Measurements from ENCODE around the gene FES.
"Not testable (repeated sequence)": the region's sequence is repeated elsewhere in the genome, so short reads cannot be mapped to it uniquely, and the experiment has no call there.

The FES gene

DNA sequence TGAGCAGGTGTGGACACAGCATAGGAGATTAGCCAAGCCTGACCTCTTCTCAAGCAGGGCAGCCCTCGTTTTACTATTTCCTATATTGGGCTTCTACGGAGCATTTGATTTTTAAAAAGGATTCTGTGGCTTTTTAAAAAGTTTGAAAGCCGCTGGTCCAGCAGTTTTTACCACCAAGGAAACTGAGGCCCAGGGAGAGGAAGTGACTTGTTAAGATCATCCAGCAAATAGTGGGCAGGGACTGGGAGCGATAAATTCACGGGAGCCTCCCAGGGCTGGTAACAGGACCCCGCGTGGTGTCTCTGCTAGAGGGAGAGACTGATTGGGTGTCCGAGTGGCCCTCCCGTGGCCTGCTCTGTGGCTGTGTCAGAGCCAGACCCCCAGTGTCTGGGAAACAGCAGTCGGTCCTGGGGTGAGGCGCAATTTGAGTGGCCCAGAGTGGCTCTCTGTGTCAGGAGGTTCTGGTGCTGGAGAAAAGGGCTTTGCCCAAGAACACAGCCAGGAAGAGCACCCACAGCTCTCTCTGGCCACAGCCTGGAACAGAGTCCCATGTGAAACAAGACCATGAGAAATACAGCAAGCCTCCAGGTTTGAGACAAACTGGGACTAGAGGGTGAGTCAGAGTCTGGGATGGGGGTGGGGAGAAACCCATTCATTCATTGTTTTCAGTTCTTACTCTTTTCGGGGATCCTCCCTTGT, 11.7 kb upstream of the FES start:
- Histone ChIP-seq H3K4me3 (ENCODE audit: low read length) (peak overlapping the region; percentile 89), H3K9ac (ENCODE audit: low read length) (peak overlapping the region; percentile 94), H3K36me3 (ENCODE audit: control insufficient read depth, insufficient read depth, low read length) (peaks cover 13% of the 10 kb centered on the region), H3K27me3 (ENCODE audit: control insufficient read depth, insufficient read depth, low read length) (no peaks in the 10 kb centered on the region), H3K4me1 (ENCODE audit: control insufficient read depth, insufficient read depth, low read length) (peaks cover 49% of the 10 kb centered on the region), H3K9me3 (ENCODE audit: control insufficient read depth, low read length) (no peaks in the 10 kb centered on the region)

DNA sequence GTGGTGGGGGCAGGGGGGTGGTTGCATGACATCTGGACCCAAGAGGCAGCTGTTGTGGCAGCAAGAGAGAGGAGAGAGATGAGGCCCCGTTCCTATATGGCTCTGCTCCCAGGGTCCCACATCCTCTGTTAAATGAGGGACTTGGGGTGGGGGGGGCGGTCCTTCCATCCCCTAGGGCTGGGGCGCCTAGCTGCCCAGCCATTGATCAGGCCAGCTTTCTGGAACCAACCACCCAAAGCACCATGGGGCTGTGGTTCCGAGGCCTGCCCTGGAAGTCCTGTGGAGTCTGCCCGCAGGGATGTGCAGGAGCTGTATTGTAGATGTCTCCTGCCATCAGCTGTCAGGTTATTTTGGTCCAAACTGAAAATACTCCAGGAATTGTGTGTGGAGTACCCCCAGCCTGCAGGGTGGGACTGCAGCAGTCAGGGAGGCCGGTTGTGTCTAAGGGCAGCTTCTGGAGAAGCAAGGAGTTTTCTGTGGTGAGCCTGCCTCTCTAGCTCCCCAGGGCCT, 10.8 kb upstream of the FES start:
- peak overlapping the region; percentile 11 for H3K9ac ChIP-seq (ENCODE audit: low read length)
- peaks cover 44% of the 10 kb centered on the region for H3K4me1 ChIP-seq (ENCODE audit: control insufficient read depth, insufficient read depth, low read length)

DNA sequence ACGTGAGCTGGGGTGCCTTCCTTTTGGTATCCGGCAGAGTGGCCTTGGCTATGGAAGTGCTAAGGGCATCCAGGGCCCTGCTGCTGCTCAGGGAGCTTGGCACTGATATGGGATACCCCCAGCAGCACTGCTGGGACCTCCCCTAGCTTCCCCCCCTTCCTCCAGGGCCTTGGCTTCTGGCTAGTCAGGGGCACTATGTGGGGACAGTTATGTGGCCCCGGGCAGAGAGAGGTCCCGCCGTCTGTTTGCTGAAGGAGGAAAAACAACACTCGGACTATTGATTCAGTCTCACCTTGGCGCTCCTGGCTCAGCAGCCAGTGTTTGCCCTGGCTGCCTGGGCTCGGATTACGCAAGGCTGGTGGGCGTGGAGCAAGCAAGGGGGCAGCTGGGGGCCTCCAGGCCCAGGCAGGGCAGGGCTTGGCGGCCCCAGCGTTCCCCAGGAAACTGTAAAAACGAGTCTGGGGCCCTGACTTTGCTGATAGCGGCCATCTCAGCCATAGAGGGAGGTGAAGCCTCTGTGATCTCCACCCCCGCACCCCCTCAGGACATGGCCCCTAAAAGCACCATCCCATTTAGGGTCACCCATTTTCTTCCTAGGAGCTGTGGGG, 10.2 kb upstream of the FES start:
- H3K4me3 ChIP-seq (ENCODE audit: low read length), result no peak overlapping the region
- H3K9me3 ChIP-seq (ENCODE audit: control insufficient read depth, low read length), result no peaks in the 10 kb centered on the region
- H3K27me3 ChIP-seq (ENCODE audit: control insufficient read depth, insufficient read depth, low read length), result no peaks in the 10 kb centered on the region
- peaks cover 39% of the 10 kb centered on the region for H3K4me1 ChIP-seq (ENCODE audit: control insufficient read depth, insufficient read depth, low read length)
- peaks cover 19% of the 10 kb centered on the region for H3K36me3 ChIP-seq (ENCODE audit: control insufficient read depth, insufficient read depth, low read length)
- H3K9ac ChIP-seq (ENCODE audit: low read length), result peak overlapping the region; percentile 11

More for the DNA sequence above, 10.8 kb upstream of the FES start:
- Histone ChIP-seq H3K4me3 (ENCODE audit: low read length) (no peak overlapping the region), H3K27me3 (ENCODE audit: control insufficient read depth, insufficient read depth, low read length) (no peaks in the 10 kb centered on the region), H3K36me3 (ENCODE audit: control insufficient read depth, insufficient read depth, low read length) (peaks cover 14% of the 10 kb centered on the region), H3K9me3 (ENCODE audit: control insufficient read depth, low read length) (no peaks in the 10 kb centered on the region)

DNA sequence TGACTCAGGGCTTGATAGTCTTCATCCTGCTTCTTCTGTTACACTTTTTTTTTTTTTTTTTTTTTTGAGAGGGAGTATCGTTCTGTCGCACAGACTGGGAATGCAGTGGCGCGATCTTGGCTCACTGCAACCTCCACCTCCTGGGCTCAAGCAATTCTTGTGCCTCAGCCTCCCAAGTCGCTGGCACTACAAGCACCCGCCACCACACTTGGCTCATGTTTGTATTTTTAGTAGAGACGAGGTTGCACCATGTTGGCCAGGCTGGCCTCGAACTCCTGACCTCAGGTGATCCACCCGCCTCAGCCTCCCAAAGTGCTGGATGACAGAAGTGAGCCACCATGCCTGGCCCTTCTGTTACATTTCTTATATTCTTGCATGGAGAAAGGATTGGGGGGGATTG, 9.3 kb upstream of the FES start:
- Histone ChIP-seq H3K36me3 (ENCODE audit: control insufficient read depth, insufficient read depth, low read length) (peaks cover 26% of the 10 kb centered on the region), H3K4me1 (ENCODE audit: control insufficient read depth, insufficient read depth, low read length) (peaks cover 30% of the 10 kb centered on the region)
- not testable (repeated sequence) for H3K27me3 ChIP-seq (ENCODE audit: control insufficient read depth, insufficient read depth, low read length); H3K9ac ChIP-seq (ENCODE audit: low read length); H3K4me3 ChIP-seq (ENCODE audit: low read length); H3K9me3 ChIP-seq (ENCODE audit: control insufficient read depth, low read length)

DNA sequence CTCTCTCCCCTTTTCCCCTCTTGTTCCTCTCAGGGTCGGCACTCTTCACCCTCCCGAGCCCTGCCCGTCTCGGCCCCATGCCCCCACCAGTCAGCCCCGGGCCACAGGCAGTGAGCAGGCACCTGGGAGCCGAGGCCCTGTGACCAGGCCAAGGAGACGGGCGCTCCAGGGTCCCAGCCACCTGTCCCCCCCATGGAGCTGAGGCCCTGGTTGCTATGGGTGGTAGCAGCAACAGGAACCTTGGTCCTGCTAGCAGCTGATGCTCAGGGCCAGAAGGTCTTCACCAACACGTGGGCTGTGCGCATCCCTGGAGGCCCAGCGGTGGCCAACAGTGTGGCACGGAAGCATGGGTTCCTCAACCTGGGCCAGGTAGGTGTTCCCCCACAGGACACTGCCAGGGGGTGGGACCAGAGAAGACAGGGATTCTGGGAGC, 8.7 kb upstream of the FES start:
- H3K4me1 ChIP-seq (ENCODE audit: control insufficient read depth, insufficient read depth, low read length), result peaks cover 24% of the 10 kb centered on the region
- no peaks in the 10 kb centered on the region for H3K27me3 ChIP-seq (ENCODE audit: control insufficient read depth, insufficient read depth, low read length)
- H3K9ac ChIP-seq (ENCODE audit: low read length), result no peak overlapping the region
- H3K36me3 ChIP-seq (ENCODE audit: control insufficient read depth, insufficient read depth, low read length), result peaks cover 26% of the 10 kb centered on the region
- H3K4me3 ChIP-seq (ENCODE audit: low read length), result no peak overlapping the region
- H3K9me3 ChIP-seq (ENCODE audit: control insufficient read depth, low read length), result no peaks in the 10 kb centered on the region

DNA sequence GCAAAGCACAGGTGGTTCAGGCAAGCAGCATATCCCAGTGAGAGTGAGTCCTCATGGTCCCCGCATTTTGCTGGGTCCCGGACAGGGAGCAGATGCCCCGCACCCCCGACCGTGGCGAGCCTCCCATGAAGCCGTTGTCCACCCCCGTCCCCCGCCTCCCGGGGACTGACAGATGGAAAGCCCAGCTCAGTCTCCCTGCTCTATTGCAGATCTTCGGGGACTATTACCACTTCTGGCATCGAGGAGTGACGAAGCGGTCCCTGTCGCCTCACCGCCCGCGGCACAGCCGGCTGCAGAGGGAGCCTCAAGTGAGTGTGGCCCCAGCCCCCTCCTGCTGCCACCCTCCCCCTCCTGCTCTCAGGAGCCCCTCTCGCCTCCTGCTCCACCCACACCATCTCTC, 8.3 kb upstream of the FES start:
- Histone ChIP-seq H3K36me3 (ENCODE audit: control insufficient read depth, insufficient read depth, low read length) (peaks cover 26% of the 10 kb centered on the region), H3K9me3 (ENCODE audit: control insufficient read depth, low read length) (no peaks in the 10 kb centered on the region), H3K9ac (ENCODE audit: low read length) (no peak overlapping the region)

DNA sequence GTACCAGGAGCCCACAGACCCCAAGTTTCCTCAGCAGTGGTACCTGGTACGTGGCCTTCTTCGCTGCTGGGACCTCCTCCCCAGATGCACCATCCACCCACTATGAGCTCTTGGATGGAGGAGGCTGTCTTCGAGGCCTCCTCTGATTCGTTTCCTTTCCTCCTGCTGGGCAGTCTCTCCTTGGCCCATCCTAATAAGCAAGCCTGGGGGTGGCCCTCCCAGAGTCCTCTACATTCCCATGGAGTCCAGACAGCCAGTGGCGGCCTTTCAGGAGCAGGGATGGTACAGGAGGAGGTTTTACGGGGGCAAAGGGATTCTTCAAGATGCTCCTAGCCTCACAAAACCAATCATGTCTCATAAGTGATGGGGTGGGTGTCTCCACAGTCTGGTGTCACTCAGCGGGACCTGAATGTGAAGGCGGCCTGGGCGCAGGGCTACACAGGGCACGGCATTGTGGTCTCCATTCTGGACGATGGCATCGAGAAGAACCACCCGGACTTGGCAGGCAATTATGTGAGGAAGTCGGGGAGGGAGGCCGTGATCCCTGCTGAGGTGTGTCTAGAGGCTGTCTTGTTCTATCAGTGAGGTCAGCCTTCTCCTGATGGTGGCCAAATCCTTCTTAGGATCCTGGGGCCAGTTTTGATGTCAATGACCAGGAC, 7.7 kb upstream of the FES start:
- Histone ChIP-seq H3K9ac (ENCODE audit: low read length) (no peak overlapping the region), H3K9me3 (ENCODE audit: control insufficient read depth, low read length) (no peaks in the 10 kb centered on the region), H3K27me3 (ENCODE audit: control insufficient read depth, insufficient read depth, low read length) (no peaks in the 10 kb centered on the region), H3K4me3 (ENCODE audit: low read length) (no peak overlapping the region), H3K4me1 (ENCODE audit: control insufficient read depth, insufficient read depth, low read length) (peaks cover 22% of the 10 kb centered on the region), H3K36me3 (ENCODE audit: control insufficient read depth, insufficient read depth, low read length) (peaks cover 27% of the 10 kb centered on the region)

More for the DNA sequence above, 8.3 kb upstream of the FES start:
- H3K27me3 ChIP-seq (ENCODE audit: control insufficient read depth, insufficient read depth, low read length), result no peaks in the 10 kb centered on the region
- peaks cover 22% of the 10 kb centered on the region for H3K4me1 ChIP-seq (ENCODE audit: control insufficient read depth, insufficient read depth, low read length)
- H3K4me3 ChIP-seq (ENCODE audit: low read length), result no peak overlapping the region

DNA sequence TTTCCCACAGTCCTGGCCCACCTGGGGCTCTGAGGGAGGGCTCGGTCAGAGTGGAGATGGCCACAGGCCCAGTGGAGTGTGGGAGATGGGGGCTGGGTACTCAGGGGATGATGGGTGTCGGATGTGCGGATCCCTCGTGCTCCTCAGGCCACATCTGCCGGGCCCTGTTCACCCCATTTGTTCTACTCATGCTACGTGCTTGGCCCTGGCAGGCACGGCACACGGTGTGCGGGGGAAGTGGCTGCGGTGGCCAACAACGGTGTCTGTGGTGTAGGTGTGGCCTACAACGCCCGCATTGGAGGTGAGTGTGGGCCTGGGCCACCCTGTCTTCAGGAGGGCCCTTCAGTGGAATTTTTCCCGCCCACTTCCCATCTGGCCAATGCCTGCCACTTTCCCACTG, 7.0 kb upstream of the FES start:
- H3K4me1 ChIP-seq (ENCODE audit: control insufficient read depth, insufficient read depth, low read length), result peaks cover 22% of the 10 kb centered on the region
- no peaks in the 10 kb centered on the region for H3K9me3 ChIP-seq (ENCODE audit: control insufficient read depth, low read length)
- H3K4me3 ChIP-seq (ENCODE audit: low read length), result no peak overlapping the region
- H3K27me3 ChIP-seq (ENCODE audit: control insufficient read depth, insufficient read depth, low read length), result no peaks in the 10 kb centered on the region
- peaks cover 33% of the 10 kb centered on the region for H3K36me3 ChIP-seq (ENCODE audit: control insufficient read depth, insufficient read depth, low read length)
- H3K9ac ChIP-seq (ENCODE audit: low read length), result no peak overlapping the region

DNA sequence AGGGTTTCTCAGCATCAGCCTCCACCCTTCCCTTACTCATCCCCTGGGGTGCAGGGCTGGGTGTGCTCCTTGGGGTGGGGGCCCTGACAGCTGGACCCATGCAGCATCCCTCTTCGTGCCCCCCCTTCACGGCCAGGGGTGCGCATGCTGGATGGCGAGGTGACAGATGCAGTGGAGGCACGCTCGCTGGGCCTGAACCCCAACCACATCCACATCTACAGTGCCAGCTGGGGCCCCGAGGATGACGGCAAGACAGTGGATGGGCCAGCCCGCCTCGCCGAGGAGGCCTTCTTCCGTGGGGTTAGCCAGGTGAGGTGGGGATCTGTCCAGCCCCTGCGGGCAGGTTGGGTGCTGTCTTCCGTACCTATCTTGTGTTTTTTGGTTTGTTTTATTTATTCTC, 6.3 kb upstream of the FES start:
- H3K4me1 ChIP-seq (ENCODE audit: control insufficient read depth, insufficient read depth, low read length), result peaks cover 20% of the 10 kb centered on the region
- H3K36me3 ChIP-seq (ENCODE audit: control insufficient read depth, insufficient read depth, low read length), result peaks cover 34% of the 10 kb centered on the region
- H3K4me3 ChIP-seq (ENCODE audit: low read length), result no peak overlapping the region
- H3K9ac ChIP-seq (ENCODE audit: low read length), result no peak overlapping the region
- no peaks in the 10 kb centered on the region for H3K27me3 ChIP-seq (ENCODE audit: control insufficient read depth, insufficient read depth, low read length)
- no peaks in the 10 kb centered on the region for H3K9me3 ChIP-seq (ENCODE audit: control insufficient read depth, low read length)

DNA sequence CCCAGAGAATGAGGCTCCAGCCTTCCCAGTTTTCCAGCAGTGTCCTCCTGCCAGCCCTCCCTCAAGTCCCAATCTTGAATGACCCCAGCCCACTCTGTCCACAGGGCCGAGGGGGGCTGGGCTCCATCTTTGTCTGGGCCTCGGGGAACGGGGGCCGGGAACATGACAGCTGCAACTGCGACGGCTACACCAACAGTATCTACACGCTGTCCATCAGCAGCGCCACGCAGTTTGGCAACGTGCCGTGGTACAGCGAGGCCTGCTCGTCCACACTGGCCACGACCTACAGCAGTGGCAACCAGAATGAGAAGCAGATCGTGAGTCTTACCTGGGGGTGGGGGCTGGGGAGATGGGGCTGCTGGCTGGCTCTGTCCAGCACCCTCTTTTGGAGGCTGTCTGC, 5.6 kb upstream of the FES start:
- no peak overlapping the region for H3K9ac ChIP-seq (ENCODE audit: low read length)
- H3K36me3 ChIP-seq (ENCODE audit: control insufficient read depth, insufficient read depth, low read length), result peaks cover 34% of the 10 kb centered on the region
- no peak overlapping the region for H3K4me3 ChIP-seq (ENCODE audit: low read length)
- no peaks in the 10 kb centered on the region for H3K27me3 ChIP-seq (ENCODE audit: control insufficient read depth, insufficient read depth, low read length)
- H3K4me1 ChIP-seq (ENCODE audit: control insufficient read depth, insufficient read depth, low read length), result peaks cover 20% of the 10 kb centered on the region
- H3K9me3 ChIP-seq (ENCODE audit: control insufficient read depth, low read length), result no peaks in the 10 kb centered on the region

DNA sequence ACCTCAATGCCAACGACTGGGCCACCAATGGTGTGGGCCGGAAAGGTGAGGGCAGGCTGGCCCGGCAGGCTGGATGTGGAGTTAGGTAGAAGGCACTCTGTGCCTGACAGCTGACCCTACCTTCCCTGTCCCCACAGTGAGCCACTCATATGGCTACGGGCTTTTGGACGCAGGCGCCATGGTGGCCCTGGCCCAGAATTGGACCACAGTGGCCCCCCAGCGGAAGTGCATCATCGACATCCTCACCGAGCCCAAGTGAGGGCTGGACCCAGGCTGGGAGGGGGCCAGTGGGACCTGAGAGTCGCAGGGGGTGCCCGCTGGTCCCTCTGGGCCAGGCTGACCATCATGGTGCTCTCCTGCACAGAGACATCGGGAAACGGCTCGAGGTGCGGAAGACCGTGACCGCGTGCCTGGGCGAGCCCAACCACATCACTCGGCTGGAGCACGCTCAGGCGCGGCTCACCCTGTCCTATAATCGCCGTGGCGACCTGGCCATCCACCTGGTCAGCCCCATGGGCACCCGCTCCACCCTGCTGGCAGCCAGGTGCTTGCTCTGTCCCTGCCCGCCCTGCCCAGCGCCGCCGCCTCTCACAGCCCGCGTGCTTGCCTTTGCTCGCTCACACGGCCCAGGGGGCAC, 4.5 kb upstream of the FES start:
- Histone ChIP-seq H3K36me3 (ENCODE audit: control insufficient read depth, insufficient read depth, low read length) (peaks cover 34% of the 10 kb centered on the region), H3K4me3 (ENCODE audit: low read length) (no peak overlapping the region), H3K4me1 (ENCODE audit: control insufficient read depth, insufficient read depth, low read length) (peaks cover 20% of the 10 kb centered on the region), H3K9ac (ENCODE audit: low read length) (no peak overlapping the region), H3K27me3 (ENCODE audit: control insufficient read depth, insufficient read depth, low read length) (no peaks in the 10 kb centered on the region), H3K9me3 (ENCODE audit: control insufficient read depth, low read length) (no peaks in the 10 kb centered on the region)

All from mucosa of stomach (tissue), 1 donor.